AG09319 (cell line): ENCODE results near the gene IGSF22.

Experiments
- DNase-seq: peaks from one replicate; pipeline ENCODE4 v3.0.0-alpha.2; 2010; ENCODE audit warnings: low read depth; ENCODE audit errors: extremely low read depth
- TF ChIP-seq, protein P1 (sequence below): IDR thresholded peaks from 2 replicates; pipeline ENCODE4 v1.5.1; 2011; ENCODE audit warnings: low read depth, mild to moderate bottlenecking, inconsistent platforms, low read length, moderate library complexity

The IGSF22 gene

DNA sequence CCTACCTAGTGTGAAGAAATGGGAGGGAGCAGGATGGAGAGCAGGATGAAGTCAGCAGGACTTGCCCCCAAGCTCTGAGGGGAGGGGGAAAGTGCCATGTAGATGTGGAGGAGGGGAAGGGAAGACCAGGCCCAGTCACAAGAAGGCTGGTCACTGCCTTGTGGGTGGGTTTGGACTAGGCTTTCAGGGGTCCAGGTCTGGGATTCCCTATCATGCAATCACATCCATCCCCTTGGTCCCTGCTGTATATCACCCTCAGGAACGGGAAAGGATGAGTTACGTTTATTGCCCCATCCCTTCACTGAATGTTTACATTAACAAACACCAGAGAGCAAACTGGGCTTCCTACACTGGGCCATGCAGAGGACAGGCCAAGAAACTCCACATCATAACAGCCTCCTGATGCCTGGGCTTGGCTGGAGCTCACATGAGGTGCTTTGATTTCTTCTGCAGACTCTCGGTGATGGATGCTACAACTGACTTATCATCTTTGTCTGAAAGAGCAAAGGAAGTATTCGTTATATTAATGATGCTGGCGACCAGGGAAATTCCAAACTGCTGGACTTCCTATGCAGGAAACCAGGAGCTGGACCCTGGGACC, 21.8 kb downstream of the IGSF22 start:
- TF ChIP-seq, protein P1, sequence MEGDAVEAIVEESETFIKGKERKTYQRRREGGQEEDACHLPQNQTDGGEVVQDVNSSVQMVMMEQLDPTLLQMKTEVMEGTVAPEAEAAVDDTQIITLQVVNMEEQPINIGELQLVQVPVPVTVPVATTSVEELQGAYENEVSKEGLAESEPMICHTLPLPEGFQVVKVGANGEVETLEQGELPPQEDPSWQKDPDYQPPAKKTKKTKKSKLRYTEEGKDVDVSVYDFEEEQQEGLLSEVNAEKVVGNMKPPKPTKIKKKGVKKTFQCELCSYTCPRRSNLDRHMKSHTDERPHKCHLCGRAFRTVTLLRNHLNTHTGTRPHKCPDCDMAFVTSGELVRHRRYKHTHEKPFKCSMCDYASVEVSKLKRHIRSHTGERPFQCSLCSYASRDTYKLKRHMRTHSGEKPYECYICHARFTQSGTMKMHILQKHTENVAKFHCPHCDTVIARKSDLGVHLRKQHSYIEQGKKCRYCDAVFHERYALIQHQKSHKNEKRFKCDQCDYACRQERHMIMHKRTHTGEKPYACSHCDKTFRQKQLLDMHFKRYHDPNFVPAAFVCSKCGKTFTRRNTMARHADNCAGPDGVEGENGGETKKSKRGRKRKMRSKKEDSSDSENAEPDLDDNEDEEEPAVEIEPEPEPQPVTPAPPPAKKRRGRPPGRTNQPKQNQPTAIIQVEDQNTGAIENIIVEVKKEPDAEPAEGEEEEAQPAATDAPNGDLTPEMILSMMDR: no peak
- DNase-seq: no peak

DNA sequence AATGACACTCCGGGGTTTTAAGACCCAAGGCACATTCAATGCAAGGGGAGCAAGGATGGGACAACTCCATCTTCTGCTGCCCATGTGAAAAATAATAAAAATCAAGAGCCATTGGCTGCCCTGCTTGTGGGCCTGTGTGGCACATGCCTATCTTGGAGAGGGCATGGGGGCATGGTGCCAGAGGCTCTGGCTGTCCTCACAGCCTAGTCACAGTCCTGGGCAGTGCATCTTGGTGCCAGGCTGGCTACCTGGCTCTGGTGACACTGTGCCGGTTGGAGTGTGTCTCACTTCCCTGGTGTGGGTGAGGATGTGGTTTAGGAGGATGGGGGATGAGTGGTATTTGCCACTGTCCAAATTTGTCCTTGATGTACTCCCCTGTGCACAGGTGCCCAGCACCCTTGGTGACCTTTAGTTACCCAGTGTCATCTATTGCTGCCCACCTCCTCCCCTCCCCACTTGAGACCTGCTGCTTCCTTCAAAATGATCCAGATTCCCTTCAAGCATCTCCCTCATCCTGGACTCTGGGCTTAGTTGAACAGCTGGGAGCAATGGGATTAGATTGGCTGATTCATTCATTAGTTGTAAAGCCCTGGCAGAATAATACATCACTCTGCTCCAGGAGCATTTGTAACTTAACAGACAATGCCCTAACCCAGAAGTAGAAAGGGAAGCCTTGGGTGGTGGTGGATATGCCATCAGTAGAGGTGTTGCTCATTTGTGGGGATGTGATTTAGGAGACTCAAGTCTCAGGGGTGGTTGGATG, 22.8 kb downstream of the IGSF22 start:
- no peak for DNase-seq
- TF ChIP-seq, protein P1: no peak

GRCh38 chr11:18701614-18702216, 24.3 kb downstream of the IGSF22 start:
- TF ChIP-seq, protein P1: no peak

GRCh38 chr11:18700872-18701271, 25.1 kb downstream of the IGSF22 start:
- TF ChIP-seq, protein P1: no peak
- DNase-seq: no peak

More at GRCh38 chr11:18701614-18702216, 24.3 kb downstream of the IGSF22 start:
- no peak for DNase-seq

DNA sequence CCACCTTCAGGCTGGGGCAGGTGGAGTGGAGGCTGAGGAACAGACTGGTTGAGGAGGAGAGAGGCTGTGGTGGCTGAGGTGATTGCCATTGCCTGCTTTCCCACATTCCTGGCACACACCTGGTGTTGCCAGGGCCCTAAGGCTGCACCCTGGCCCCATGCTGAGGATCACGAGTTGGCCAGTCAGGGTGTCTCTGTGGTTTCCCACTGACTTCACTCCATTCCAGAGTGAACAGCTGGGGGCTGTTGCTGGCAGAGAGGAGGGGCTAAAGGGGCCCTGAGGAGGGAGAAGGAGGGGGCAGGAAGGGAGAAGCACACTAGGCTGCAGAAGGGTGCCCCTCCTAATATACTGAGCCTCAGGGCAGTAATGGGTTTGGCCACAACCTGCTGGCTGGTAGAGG, 25.6 kb downstream of the IGSF22 start:
- TF ChIP-seq, protein P1: no peak
- DNase-seq: no peak

DNA sequence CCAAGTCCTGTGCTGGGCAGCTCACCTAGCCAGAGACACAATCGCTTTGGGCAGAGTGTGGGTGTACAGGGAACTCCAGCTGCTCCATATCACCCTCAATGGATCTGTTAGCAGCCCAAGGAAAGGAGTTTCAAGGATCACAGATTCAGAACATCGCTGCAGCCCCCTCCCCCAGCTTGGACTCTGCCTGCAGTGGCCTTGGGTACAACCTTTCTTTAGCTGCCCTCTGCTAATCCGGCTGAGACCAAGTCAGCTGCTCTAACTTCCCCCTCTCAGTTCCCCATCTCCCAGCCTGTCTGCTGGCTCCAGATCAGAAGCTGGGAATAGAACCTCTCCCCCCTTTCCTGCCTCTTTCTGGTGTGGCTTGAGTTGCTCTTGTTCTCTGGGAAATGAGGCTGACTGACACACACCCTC, 26.1 kb downstream of the IGSF22 start:
- TF ChIP-seq, protein P1: no peak
- no peak for DNase-seq

DNA sequence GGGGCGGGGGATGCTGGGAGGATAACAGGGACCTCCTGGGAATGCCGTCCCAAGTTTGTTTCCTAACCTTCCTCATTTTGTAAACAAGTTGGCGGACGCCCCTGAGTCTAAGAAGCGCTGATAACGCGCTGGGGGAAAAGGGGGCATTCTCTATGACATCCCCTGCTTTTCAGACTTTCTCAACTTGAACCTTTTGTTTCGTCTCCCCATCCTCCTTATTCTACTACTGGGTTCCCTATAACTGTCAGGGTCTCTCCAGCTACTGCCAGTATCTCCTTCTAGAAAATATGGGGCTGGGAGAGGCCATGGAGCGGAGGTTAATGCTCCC, 26.8 kb downstream of the IGSF22 start:
- DNase-seq: no peak
- TF ChIP-seq, protein P1: no peak
